ENCODE measurements around the gene TMEM231. TPM values are rescaled to one million over a fixed set of nuclear protein-coding genes. Genes with fewer than 3 reads are reported as not detected.
"Not testable (repeated sequence)": the region's sequence is repeated elsewhere in the genome, so short reads cannot be mapped to it uniquely, and the experiment has no call there.

TMEM231 gene, protein sequence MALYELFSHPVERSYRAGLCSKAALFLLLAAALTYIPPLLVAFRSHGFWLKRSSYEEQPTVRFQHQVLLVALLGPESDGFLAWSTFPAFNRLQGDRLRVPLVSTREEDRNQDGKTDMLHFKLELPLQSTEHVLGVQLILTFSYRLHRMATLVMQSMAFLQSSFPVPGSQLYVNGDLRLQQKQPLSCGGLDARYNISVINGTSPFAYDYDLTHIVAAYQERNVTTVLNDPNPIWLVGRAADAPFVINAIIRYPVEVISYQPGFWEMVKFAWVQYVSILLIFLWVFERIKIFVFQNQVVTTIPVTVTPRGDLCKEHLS
- total RNA-seq (2014; rRNA removed; shearing (Covaris generic)), result 7.0 and 13.3 TPM in 2 replicates

DNA sequence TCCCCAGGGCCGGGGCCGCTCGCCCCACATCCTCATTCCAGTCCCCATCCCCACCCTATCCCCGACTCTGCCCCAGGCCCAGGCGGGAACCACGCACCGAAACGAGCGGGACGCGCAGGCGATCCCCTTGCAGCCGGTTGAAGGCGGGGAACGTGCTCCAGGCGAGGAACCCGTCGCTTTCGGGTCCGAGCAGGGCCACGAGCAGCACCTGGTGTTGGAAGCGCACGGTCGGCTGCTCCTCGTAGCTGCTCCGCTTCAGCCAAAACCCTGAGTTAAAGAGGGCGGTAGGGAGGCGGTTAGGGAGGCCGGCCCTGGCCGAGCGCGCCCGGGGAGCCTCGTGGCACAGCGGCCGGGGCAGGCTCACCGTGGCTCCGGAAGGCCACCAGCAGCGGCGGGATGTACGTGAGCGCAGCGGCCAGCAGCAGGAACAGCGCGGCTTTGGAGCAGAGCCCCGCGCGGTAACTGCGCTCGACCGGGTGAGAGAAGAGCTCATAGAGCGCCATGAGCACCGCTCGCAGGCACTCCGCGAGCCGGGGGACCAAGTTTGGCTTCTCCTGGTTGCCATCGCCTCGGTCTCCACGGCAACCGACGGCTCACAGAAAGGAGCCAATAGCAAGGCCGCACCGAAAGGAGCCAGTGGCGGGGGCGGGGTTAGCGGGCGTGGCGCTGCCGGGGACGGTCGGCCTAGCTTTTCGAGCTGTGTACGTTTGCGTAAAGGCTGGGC is at the start of gene TMEM231:
TSS of gene TMEM231 (minus strand) at position 546 of the 724 bp plus-strand sequence. CDS start at position 503, 43 bp downstream.
- DNase-seq (ENCODE audit: low read depth), result peak; percentile 93

DNA sequence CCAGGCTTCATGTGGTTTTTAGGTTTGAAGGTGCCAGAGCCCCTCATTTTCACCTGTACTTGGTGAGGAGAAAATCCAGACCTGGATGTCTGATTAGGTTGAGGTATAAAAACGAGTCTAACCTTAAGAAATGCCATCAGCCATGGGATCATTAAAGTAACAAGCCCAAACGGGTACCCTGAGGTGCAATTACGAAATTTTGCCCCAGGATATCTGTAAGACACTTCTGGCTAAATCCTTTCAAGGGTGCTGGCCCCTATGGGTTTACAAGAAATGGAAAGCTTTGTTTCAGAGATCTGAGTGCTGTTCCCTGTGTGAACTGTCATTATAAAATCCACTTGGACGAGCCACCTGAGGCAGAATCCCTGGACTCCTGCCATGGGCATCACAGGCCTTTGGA is 47.2 kb upstream of the TMEM231 start:
- no peak for DNase-seq (ENCODE audit: low read depth)

DNA sequence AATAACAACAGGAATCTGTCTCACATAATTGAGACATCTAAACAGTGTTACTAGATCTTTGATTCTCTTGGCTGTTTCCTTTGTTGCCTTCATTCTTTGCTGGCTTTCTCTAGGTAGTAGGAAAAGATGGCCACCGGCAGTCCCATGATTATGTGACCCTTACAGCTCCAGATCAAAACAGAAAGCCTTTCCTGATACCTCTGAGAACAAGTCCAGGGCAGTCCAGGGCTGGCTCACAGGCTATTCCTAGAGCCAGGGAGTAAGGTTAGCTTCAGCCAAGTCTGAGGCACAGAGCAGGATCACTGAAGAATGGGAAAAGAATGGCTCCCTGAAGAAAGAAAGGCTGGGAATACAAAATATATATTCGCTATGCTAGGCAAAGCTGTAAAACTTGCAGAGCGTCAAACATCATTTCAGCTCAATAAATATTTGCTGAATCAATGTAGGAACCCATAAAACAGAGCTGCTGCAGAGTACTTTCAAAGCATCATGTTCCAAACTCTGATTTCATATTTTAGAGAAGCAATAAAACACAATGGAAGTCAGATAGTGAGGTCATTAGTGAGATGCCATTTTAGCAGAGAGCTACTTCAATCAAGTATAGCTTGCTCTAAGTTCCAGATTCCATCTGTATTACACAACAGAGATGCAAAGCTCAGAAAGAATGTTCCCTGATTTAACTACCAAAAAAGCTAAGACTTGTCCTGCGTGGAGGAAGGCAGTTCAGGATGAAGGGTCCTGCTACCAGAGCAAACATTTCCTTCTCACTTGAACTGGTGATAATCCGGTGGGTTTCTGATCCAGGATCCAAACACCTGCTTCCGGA is 43.6 kb upstream of the TMEM231 start:
- DNase-seq (ENCODE audit: low read depth), result no peak

DNA sequence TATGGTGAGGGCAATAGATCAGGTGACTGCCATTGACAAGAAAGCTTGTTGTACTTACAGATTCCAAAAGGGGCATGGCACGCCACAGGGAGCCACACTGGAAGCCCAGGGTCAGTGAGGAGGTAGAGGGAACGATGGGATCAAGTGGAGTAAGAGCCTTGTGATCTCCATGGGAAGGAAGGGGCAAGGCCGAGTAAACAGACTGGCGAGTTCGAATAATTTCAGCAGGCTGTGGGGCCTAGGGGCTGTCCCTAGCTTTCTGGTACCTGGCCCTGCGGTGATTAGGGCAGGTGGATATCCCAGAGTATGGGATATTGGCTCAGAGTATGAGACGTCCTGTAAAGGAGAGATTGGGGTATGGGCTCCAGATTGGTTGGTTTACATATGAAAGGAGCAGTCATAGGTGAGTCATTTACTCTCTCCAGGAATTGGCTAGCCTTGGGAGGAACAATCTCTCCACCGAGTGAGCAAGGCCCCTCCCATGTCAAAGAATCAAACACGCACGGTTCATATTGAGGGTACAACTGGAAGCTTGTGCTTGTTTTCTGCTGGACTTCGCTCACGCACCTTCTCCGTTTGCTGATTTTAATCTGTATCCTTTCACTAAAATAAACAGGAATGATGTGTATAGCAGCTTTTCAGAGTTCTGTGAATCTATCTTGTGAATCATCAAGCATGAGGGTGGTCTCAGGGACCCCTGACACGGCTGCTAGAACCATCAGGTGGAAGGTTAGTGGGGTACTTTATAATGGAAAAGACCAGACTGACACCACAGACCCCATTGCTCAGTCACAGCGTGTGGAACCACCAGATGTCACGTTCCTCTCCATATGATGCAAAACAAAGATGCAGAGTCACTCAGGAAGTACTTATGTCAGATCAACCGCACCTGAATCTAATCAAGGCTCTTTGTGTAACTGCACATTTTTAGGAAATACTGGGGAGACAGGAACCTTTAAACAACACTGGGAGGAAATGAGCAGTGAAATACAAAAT is 38.1 kb upstream of the TMEM231 start:
- DNase-seq (ENCODE audit: low read depth), result peak; percentile 18

DNA sequence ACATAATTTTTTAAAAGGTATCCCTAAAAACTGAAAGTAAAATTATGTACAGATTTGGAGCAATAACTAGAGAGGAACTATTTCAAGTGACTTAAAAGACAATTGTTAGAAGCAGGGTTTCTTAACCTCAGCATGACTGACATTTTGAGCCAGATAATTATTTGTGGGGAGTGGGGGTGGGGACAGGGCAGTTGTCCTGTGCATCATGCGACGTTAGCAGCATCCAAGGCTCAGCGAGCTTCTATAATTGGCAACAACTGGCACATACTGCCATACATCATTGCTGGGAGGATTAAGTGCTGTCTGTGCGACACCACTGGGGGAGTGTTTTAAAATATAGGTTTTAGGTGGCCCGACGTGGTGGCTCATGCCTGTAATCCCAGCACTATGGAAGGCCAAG is 37.3 kb upstream of the TMEM231 start:
- no peak for DNase-seq (ENCODE audit: low read depth)

DNA sequence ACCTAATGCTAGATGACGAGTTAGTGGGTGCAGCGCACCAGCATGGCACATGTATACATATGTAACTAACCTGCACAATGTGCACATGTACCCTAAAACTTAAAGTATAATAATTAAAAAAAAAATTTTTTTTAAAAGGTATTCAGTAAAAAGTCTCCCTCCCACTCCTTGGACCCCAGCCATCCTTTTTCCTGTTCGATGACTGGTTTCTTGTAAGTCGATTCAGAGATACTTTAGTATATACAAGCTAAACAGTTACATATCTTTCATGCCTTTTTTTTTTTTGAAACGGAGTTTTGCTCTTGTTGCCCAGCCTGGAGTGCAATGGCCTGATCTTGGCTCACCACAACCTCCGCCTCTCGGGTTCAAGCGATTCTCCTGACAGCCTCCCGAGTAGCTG is 35.9 kb upstream of the TMEM231 start:
- DNase-seq (ENCODE audit: low read depth), result not testable (repeated sequence)

DNA sequence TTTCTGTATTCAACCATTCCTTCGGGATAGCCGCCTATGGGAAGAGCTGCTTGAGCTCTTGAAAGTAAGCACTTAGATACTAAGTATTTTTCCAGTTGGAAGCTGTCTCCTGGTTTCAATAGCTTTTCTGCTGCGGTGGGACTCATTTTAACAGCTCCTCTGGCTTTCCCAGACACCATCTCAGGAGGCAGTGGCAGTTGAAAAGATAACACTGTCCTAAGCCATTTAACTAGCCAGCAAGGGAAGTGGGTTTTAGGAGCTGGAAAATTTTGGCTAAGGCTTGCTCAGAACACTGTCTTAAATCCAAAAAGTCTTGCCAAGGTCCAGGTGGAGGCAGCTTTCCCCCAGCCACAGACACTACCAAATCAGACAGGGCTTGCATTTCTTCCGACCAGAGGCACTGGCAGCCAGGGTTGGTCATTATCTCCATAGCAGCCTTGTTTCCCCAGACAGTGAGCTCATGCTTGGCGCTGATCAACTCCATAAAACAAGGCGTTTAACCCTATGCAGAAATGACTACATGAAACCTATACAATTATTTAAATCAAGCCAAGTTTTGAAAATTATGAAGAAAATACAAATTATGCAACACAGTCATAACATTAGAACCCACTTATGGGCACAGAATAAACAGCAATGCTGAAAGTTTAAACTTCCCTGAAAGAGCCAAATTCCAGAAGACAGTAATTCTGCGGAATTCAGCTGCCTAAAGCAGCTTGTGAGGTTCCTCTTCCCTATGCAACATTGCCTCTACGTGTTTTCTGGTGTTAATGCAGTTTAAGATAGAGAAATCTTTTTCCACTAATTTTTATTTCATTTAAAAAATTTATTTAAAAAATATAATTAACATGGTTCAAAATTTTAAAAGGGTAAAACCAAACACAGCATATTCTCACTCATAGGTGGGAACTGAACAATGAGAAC is 35.1 kb upstream of the TMEM231 start:
- DNase-seq (ENCODE audit: low read depth), result no peak

DNA sequence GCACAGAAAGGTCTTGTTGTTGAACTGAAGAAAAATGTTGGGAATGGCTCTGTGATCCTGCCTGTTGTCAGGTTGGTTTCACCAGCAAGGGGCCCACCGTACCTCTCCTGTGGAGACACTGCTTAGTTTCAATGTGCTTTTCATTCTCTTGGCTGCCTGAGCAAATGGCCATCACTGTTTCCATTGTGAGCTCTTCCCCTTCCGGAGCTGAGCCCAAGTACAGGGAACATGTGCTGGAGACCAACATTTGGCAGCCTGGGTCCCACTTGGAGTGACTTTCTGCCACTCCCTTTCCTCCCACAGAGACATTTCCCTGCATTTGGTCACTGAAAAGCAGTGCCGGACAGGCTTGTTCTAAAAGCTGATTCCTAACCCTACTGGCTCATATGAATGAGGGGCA is 33.3 kb upstream of the TMEM231 start:
- DNase-seq (ENCODE audit: low read depth), result no peak

DNA sequence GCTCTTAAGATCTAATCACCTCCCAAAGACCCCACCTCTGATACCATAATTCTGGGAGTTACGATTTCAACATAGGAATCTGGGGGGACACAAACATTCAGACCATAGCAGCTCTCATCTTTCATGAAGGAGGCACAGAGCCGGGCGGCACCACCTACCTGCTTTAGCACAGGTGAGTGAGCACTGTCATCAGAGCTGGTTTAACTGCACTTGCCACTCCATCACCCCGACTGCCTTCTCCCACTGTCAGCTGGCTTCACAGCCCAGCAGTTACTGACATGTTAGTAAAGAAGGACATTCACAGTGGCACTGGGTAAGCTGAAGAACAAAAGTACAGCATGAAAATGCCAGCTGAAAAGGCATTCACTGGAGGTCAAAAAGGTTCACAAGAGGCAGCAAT is 32.7 kb upstream of the TMEM231 start:
- no peak for DNase-seq (ENCODE audit: low read depth)

DNA sequence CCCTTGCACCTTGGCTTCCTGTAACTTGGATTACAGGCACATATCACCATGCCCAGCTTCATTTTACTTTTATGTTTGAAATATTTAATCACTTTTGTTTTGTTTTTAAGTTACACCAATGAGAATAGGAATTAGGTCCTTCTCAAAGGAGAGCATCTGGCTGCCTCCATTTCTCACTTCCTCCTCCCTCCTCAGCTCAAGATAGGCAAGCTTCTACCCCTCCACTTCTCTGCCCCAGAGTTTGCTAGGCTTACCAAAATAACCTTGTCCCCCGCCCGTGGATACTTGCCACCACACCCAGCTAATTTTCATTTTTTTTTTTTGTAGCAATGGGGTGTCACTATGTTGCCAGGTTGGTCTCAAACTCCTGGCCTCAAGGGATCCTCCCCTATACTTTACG is 28.1 kb upstream of the TMEM231 start:
- no peak for DNase-seq (ENCODE audit: low read depth)

DNA sequence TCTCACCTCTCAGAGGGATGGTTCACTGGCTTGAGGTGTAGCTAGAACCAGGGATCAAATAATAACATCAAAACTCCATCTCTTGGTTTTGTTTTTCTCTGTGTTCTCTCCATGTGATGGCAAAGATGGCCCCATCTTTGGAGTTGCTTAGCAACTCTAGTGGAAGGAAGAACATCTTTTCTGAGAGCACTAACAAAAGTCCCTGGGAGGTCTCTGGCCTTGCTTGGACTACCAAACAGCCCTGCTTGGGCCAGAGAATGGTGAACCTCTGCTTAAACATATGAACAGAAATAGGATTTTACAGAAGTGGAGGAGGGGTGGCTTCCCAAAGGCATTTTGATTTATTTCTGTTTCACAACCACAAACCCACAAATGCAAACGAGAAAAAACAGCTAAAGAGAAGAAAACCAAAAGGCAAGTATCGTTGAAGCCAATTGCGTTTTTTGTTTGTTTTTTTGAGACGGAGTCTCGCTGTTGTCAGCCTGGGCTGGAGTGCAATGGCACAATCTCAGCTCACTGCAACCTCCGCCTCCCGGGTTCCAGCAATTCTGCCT is 23.3 kb upstream of the TMEM231 start:
- DNase-seq (ENCODE audit: low read depth), result no peak

DNA sequence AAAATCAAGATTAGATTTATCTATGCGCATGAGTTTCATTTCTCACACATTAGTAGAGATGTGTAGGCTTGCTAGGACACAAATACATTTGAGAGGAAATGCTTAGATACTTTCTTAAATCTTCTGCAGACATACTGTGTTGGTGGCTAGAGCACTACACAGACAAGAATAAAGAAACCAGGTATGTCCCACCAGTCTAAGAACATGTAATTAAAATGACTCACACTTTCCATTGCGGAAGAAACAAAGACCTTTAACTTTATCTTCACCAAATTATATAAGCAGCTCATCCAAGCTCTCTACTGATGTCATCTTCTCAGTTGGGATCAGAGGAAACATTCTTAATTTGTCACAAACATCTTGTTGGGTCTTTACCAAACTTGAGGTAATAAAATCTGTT is 22.7 kb upstream of the TMEM231 start:
- DNase-seq (ENCODE audit: low read depth), result no peak

DNA sequence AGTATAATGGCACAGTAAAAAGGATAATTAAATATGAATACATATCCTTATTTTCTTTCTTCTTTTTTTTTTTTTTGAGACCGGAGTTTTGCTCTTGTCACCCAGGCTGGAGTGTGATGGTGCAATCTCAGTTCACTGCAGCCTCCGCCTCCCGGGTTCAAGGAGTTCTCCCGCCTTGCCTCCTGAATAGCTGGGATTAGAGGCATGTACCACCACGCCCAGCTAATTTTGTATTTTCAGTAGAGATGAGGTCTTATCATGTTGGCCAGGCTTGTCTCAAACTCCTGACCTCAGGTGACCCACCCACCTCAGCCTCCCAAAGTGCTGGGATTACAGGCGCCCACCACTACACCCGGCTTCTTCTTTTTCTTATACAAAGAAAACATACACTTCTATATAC is 22.2 kb upstream of the TMEM231 start:
- no peak for DNase-seq (ENCODE audit: low read depth)

DNA sequence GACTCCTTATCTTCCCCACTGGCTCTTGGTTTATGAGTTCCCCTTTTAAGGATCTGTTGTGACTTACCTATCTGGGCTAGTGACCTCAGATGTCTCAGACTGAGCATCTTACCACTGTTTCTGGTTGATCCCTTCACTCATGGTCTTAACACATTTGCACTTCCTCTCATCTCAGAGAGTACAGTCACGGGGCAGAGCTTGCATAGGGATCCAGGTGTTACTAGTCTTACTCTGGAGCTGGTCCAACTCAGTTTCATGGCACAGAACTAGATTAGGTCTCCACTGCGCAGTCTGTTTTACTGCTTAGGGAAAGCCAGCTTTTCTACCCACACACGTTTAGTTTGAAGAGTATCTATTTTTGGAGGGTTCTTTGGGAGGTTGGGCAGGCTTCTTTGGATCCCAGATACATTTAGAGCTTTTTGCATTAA is 20.3 kb upstream of the TMEM231 start:
- DNase-seq (ENCODE audit: low read depth), result no peak

DNA sequence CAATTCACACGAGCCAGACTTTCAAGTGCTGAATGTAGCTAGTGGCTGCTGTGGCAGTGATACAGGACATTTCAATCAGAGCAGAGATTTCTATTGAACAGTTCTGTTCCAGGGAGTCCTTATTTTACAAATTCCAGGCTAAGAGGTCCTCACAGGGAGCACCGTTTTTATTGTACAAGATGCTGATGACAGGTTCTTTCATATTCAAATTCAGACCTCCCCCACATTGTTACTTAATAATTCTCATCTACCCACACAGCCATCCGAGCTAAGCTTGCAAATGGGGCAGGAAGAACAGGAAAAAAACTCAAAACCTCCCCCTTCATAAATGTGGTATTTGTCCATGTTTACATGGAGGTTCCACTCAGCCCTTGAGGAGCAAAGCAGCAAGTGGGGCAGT is 19.9 kb upstream of the TMEM231 start:
- no peak for DNase-seq (ENCODE audit: low read depth)

DNA sequence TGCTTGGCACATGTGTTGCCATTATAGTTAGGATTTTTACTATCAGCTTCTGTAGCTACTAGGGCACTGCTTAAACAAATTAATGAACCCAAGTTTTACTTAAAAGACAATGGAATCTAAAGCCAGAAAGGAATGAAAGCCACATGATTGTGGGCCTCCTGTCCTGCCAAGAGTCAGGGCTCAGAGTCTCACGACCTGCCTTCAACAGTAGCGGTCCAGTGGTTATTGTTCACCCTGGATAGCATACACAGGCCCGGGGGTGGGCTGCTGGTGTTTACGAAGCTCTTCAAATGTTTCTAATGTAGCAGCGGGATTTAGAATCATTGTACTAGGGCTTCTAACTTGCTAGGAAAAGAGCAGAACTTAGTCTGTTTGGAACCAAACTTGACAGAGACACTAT is 17.9 kb upstream of the TMEM231 start:
- no peak for DNase-seq (ENCODE audit: low read depth)

DNA sequence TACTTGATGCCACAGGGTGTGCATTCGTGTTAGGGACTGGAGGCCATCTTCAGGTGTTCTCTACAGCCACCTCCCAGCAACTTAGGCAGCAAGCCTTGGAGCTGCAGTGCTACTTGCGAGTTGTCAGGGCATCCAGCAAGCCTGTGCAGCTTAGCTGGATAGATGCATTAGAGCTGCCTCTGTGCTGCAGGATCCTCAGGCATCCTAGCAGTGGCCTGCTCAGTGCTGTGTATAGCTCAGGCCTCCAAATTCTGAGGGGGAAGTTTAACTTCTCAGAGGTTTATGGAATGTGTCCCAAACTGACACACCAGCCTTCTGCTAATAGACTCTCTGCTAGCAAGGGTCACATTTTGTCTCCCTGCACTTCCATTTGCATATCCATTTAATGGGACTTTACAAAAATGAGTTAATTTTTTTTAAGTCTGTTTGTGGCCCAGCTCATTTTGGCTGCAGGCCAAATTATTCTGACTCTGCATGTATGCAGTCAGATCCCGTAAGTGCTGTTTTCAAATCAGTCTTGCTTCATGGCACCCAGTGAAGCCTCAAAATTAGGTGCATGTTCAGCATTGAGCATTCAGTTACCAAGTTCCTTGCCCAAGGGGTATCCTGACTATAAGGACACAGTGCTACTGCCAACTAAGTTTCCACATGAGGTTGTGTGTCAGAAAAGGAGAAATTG is 17.0 kb upstream of the TMEM231 start:
- no peak for DNase-seq (ENCODE audit: low read depth)

DNA sequence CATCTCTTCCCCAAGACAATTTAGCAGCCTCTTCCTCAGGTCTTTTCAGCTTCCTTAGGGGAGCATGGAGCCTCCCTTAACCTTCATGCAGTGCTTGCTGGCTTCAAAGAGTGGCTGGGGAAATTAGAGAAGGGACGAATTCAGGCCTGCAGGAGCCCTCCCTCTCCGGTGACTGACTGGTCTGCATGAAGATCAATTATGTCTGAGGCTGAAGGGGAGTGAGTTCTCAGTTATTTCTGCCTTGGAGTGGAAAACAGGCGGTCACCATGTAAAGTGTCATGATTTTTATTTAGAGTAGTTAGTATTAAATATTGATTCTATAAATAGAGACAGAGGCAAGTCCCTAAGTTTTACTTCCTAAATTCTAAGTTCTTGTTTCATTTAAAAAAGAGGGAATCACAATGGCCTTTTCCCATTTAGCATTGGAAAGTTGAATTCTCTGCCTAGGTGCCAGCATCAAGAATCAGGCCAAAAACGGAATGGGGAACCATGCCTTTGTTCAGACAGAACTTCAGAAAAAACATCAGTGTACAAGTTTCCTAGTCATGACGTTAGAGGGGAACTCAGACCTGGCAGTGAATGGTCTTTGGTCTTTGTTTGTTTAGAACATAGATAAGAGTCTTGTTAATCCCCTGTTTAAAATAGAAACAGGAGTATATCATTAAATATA is 14.5 kb upstream of the TMEM231 start:
- no peak for DNase-seq (ENCODE audit: low read depth)

DNA sequence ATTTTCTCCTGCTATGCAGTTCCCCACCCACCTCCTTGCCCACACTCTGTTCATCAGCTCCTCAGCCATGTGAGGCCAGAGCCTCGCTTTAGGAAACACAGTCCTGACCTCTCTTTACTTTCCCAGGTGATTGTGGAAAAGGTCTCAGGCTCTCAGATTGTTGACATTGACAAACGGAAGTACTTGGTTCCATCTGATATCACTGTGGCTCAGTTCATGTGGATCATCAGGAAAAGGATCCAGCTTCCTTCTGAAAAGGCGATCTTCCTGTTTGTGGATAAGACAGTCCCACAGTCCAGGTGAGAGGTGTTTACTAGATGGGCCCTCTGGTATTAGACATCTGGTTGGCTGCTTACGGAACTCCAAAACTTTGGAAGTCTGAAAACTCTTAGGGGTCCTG is 11.9 kb upstream of the TMEM231 start:
- no peak for DNase-seq (ENCODE audit: low read depth)
